Measurements from ENCODE around the gene PRSS27.
"Not testable (repeated sequence)": the region's sequence is repeated elsewhere in the genome, so short reads cannot be mapped to it uniquely, and the experiment has no call there.

PRSS27 gene

DNA sequence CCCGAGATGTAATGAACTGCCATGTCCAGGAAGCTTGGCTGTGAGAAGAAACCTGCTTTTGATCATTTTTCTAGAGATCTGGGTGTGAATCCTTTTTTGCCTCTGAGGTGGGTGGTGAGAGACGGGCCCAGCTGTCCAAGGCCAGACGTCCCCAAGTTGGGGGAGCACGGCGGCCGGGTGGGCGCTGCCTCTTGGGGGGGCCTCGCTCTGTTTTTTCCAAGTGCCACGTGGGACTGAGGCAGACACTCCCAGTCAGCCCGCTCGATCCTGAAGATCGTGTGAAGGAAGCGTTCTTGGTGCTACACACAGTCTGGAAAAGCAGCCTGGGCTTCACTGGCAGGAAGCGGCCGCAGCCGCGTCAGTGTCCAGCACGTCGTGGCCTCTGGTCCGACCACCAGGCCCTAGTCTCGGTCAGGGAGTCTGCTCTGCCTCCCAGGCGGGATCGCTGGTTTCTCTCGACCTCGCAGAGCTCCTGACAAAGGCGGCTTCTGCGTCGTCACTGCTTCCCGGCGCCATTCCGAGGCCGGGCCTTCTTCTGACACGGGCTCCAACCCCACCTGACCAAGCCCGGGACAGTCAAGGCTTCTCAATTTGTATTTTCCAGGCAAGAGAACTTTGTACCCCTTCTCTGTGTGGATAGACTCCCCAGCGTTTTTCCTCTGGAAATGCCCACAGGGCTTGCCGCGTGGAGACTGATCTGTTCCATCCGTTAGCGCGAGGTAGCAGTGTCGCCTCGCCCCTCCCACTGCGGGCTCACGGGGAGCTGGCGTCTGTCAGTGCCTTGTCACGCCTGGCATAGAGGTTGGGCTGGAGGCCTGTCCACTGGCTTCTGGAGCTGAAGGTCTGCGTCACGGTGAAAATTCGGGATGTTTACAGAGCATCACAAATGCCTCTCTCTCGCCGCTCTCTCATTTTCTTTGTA is 12.4 kb downstream of the PRSS27 start:
- DNase-seq: no peak

DNA sequence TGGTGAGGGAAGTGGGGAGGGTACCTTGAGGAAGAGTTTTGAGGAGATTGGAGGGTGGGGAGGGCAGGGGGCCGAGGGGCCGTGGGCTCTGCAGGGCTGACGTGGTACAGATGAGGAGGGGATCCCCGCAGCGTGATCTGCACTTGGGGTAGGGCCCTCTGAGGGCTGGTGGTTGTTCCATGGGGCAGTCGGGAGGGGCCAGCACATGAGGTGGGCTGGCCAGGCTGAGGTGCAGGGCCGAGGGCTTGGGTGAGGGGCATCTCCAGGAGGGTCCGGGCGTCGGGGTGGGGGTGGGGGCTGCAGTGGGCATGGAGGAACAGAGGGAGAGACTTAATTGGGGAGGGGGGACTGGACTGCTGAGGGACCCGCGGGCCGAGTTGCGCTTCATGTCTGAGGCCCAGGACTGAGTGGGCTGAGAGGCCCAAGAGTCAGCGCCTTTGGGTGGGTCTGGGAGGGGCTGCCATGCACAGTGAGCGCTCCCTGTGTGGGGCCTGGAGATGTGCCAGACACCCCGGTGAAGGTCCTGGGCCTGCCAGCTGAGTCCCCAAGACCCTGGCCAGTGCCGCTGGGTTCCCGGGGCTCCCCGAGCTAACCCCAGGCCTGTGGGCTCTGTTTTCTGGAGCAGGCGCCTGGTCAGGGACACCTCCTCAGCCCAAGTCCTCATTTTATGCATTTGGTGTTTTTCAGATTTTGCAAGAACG is 13.3 kb downstream of the PRSS27 start:
- no peak for DNase-seq

DNA sequence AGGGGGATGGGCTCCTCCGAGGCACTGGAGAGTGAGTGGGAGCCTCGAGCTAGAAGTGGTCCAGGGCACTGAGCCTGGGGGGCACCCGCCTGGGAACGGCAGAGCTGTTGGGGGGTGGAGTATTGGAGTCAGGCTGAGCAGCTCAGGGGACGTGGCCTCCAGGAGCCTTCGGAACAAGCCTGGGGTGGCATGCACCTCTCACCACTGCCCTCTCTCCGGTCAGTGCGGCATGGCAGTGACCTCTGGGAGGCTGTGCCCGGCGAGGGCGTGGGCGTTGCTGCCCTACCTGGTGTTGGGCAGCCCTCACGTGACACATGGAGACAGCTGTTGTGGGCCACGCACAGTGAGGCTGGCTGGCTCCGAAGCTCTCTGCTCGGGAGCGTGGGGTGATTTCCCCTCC is 13.9 kb downstream of the PRSS27 start:
- no peak for DNase-seq

- DNase-seq: no peak
These were observed 14.7 kb downstream of the PRSS27 start for GRCh38 chr16:2705351-2705750.

GRCh38 chr16:2704983-2705275 is 15.1 kb downstream of the PRSS27 start:
- DNase-seq: no peak

DNA sequence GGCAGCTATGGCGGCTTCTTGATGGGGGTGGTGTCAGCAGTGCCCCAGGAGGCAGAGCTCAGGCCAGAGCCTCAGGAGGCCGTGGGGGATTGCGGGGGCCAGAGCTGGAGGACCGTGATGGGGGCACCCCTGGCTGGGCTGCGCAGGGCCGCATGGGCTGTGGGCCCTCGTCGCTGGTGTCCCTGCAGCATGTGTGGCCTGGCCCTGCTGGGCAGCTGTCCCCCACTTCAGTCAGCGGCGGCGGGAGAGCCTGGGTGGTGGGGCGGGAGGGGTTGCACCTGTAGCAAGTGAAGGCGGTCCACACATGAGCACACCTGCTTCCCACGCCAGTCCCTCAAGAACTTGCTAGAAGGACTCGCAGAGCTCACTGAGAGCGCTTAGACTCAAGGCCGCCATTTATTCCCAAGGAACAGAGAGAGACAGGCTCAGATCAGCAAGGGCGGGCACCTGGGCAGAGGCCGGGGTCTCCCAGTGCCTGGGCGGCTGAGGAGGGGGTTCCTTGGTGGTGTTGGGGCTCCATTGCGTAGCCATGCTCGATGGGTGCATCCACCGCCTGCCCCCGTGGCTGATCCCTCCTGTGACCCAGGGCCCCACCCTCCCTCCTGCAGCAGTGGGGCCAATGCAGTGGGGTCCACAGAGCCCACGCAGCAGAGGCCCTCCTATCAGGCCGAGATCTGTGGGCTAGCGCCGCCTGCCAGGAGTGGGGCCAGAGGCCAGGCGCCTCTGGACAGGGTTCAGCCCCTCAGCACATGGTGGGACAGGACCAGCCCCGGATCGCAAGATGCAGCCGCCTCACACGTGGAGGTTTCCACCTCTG is 15.7 kb downstream of the PRSS27 start:
- DNase-seq: no peak

GRCh38 chr16:2702871-2703745 is 16.9 kb downstream of the PRSS27 start:
- DNase-seq: no peak

GRCh38 chr16:2702438-2702825 is 17.6 kb downstream of the PRSS27 start:
- DNase-seq: no peak

GRCh38 chr16:2701713-2702437 is 18.1 kb downstream of the PRSS27 start:
- no peak for DNase-seq

DNA sequence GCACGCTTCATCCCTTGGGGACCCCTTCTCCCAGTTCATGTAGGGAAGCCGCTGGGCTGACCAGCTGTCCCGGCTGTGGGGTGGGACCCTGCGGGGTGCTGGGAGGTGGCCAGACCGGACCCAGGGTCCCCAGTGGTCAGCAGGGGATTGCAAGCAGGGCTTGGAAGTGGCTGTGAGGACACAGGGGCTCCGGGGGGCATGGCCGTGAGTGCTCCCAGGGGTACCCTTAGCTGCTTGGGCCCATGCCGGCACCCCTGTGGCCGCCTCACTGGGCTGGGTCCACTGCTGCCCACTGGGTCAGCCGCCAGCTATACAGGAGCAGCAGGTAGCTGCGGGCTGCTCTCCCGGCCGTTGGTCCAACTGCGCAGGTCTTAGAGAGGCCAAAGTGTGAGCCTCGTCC is 18.8 kb downstream of the PRSS27 start:
- no peak for DNase-seq

- DNase-seq: no peak
These were observed 19.2 kb downstream of the PRSS27 start for GRCh38 chr16:2700786-2701185.

GRCh38 chr16:2699791-2700600 is 20.0 kb downstream of the PRSS27 start:
- no peak for DNase-seq

DNA sequence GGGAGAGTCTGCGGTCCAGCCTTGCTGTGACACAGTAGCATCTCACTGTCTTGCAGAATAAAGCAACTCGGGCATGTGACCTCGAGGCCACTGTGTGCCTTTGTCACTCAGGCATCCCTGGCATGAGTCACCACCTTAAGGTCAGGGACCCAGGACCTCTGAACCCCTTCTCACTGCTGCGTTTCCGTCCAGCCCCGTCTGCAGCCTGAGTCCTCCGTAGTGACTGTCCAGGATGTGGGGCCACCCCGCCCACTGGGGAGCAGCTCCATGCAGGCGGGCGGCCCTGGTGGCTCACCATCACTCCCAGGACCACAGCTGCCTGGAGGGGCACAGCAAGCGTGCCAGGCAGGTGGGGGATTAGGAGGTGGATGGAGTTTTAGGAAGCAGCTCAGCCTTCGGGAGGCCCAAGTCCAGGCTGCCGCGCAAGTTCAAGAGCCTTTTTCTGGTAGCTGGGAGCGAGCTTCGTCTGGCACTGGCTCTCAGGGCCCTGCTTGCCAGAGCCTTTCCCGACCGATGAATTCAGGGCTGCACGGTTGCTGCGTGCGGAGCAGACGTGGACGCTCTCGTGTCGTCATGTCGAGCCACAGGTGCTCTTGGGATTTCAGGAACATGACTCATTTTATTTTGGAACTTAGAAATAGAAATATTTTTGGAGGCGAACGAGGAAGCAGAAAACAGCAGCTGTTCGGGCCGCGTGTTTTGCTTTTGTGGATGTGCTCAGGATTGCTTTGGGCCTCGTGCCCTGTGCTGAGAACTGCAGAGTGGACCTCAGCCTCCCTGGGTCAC is 20.9 kb downstream of the PRSS27 start:
- no peak for DNase-seq

DNA sequence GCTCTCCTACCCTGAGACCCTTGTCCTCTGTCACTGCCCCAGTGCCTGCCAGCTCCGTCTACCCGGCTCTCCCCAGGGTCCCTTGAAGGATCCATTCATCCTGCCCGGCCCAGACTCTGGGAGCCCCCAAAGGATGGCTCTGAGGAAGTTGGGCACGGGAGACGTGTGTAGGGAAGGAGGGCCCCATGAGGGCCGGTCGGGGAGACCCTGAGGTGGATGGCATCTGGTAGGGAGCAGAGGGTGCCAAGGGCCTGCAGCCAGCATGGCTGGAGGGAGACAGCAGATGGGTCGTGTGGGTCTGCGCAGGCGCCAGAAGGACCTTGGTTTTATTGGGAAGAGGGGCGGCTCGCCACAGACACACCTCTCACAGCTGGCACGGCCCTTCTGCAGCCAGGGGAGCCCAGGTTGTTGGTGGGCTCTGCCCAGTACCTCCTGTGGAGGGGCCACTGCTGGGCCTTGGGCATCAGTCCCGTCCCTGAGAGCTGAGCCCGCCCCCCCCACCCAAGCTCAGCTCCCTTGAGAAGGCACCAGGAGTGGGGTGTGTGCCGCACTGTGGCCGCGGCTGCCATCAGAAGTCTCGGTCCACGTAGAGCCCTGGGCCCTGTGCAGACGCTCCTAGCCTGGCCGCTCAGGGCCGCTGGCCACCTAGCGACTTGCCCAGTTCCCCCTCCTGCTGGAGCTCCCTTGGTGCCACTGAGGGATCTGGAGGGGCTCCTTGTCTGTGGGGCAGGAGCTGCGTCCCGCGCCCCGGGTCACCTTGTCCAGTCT is 21.7 kb downstream of the PRSS27 start:
- no peak for DNase-seq

- no peak for DNase-seq
These were observed 22.5 kb downstream of the PRSS27 start for GRCh38 chr16:2697401-2697948.

DNA sequence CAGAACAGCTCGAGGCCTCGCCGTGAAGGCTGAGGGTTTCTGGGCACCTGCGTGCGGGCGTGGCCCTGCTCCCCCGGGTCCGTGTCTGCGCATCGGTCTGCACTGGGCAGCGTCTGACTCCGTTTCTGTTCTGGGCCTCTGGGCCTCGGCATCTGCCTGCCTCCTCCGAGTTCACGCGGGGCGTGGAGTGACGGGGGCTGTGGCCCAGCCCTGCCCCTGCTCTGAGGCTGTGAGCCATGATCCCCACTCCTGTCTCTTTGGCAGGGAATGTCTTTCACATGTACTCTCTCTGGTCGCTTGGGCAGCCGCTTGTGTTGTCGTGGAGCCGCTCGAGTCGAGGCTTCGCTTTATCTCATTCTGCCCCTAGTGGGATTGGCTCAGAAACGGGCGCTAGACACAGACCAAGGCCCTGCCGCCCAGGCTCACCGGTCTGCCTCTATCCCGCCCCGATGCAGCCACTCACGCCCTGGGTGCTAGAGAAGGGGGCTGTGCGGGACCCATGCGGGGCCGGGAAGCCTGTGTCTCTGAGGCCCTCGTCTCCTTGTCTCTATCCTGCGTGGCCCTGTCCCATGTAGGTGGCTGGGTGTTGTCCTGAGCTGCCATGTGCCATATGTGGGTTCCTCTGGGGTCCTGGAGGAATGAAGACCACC is 23.3 kb downstream of the PRSS27 start:
- not testable (repeated sequence) for DNase-seq

- no peak for DNase-seq
These were observed 26.9 kb downstream of the PRSS27 start for GRCh38 chr16:2692948-2693651.
